DMS153 treated with DMSO at 0.1 percent for 48 hours (cell line): ENCODE results near the gene IFRD2.
"Not testable (repeated sequence)": the region's sequence is repeated elsewhere in the genome, so short reads cannot be mapped to it uniquely, and the experiment has no call there.

Experiments
- DNase-seq: peaks from one replicate; lab custom pipeline; 2025; ENCODE audit not compliant: unreplicated experiment; lab: John Stamatoyannopoulos, UW

Gene IFRD2

DNA sequence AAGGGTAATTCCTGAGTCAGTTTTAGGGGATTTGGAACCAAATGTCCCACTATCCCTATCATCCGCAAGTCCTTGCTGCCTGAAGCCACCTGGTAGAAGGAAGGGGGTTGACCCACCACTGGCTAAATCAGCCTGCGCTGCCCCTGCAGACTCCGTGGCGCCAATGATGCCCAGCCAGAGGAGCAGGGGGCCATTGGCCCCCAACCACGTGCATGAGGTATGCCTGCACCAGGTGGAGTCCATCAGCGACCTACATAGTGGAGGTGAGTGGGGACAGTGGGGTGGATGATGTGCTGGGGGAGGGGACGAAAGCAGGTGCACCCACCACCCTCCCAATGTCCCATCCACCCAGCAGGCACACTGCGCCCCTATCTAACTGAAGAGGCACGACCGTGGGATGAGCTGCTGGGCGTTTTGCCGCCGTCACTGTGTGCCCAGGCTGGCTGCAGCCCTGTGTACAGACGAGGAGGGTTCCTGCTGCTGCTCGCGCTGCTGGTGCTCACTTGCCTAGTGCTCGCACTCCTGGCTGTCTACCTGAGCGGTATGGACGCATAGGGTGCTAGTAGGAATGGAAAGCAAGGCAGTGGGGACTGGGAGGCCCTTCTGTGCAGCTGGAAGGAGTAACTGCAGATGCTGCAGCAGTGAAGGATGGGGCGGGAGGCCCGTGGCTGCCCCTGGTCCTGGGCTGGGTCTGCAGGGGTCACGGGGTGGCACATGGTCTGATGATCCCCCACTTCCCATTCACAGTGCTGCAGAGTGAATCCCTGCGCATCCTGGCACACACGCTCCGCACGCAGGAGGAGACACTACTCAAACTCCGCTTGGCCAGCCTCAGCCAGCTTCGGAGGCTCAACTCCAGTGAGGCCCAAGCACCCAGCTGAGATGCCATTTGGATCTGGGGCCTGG lies 5.7 kb downstream of the IFRD2 start:
- no peak for DNase-seq

DNA sequence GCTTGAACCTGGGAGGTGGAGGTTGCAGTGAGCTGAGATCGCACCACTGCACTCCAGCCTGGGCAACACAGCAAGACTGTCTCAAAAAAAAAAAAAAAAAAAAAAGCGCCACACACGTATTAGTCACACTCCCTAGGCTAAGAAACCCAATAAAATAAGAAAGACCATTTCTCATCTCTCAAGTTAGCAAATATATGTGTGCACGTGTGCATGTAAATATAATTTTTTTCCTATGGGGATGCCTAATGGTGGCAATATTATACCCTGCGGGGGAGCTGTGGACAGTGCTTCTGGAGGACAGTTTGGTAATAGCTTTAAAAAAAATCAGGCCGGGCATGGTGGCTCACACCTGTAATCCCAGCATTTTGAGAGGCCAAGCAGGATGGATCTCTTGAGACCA lies 8.1 kb downstream of the IFRD2 start:
- DNase-seq = not testable (repeated sequence)

DNA sequence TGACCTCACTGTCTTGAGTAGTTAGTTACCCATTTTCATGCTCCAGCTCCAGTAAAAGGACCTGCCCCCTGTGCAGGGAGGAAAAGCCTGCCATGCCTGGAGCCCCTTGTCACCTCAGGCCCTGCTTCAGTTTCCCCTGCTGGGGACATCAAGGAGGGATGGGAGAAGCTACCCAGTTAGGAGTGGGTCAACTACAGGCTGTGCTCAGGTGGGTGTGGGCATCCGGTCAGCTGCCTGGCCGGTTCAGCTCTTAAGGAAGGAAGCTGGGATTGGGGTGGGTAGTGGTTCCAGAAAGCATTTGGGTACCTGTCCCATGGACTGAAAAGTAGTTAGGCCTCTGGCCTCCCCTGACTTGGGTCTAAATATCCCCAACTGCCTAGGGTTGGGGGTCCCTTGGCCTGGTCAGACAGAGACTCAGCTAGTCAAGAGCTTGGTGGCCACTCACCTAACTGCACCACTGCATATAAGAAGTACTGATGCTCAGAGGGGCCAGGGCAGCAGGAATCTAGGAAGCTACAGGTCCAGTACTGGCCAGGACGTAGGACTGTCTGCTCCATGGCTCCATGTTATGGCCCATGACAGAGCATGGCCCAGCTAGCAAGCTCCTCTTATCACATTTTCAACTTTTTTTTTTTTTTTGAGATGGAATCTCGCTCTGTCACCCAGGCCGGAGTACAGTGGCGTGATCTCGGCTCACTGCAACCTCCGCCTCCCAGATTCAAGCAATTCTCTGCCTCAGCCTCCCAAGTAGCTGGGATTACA lies 12.8 kb downstream of the IFRD2 start:
- no peak for DNase-seq

DNA sequence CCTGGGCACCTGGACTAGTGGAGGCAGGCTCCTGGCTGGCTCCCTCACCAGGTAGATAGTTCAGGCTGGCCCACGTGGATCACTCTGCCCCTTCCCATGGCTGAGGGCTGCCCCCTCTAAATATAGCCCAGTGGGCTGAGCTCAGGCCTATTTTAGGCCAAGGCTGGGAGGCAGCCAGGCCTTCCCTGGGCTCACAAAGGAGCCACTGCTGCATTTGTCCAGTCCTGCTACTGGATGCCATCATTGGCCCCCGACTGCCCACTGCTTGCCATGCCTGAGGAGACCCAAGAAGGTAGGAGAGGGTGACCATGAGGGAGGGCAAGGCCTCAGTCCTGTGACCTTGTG lies 13.4 kb downstream of the IFRD2 start, which contains the start of gene LSMEM2:
Gene LSMEM2 (plus strand): TSS at position 208 of the 345 bp plus-strand sequence. CDS start 27 bp downstream, at position 235.
- DNase-seq = no peak

DNA sequence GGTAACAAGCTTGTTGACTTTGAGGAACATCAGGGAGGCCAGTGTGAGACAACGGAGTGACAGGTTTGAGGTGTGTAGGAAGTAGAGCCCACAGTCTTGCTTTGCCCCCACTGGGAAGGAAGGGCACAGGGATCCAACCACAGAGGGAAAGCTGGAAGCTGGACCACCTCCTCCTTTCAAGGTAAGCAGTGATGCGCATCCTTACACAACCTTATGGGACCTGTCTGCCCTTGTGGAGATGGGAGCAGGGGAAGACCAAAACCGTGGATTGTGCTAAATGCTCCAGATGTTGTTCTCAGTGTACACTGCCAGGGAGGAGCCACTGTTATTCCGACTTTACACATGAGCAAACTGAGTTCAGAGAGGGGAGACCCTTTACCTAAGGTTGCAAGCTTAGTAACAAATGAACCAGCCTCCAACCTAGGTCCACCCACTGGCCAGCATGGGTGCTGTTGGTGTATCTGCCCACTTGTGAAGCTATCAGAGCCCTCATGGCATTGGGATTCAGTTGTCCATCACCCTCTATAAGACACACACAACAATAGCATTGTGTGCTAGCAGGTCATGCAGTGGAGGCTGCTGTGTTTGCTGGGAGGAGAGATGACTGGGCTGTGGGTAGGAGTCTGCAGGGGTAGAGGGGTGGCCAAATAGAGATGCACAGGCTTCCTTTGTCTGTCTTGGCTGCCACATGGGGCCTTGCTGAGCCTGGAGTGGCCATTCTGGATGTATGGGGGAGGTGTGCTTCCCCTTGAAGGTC lies 13.9 kb downstream of the IFRD2 start:
- no peak for DNase-seq

DNA sequence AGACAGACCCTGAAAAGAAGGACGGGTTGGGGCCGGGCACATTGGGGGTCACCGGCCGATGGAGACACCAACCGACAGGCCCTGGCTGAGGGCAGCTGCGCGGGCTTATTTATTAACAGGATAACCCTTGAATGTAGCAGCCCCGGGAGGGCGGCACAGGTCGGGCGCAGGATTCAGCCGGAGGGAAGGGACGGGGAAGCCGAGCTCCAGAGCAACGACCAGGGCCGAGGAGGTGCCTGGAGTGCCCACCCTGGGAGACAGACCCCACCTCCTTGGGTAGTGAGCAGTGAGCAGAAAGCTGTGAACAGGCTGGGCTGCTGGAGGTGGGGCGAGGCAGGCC lies 15.5 kb downstream of the IFRD2 start:
- no peak for DNase-seq

DNA sequence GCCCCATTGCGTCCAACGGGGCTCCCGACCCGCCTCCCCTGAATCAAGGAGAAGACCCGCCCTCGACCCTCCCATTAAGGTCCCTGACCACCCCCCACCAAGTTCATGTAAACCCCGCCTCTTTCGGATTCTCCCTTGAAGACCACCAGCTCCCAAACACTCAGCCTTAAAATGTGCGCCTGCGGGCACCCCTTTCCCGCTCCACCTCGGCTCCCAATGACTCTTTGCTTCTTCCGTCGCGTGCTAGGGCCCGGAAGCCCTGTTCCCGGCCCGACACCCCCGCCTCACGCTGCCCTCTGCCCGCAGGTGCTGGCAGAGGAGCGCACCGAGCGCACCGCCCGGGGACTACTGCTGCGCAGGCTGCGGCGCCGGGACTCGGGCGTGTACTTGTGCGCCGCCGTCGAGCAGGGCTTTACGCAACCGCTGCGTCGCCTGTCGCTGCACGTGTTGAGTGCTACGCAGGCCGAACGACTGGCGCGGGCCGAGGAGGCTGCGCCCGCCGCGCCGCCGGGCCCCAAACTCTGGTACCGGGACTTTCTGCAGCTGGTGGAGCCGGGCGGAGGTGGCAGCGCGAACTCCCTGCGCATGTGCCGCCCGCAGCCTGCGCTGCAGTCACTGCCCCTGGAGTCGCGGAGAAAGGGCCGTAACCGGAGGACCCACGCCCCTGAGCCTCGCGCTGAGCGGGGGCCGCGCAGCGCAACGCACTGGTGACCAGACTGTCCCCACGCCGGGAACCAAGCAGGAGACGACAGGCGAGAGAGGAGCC lies 16.1 kb downstream of the IFRD2 start:
- no peak for DNase-seq

DNA sequence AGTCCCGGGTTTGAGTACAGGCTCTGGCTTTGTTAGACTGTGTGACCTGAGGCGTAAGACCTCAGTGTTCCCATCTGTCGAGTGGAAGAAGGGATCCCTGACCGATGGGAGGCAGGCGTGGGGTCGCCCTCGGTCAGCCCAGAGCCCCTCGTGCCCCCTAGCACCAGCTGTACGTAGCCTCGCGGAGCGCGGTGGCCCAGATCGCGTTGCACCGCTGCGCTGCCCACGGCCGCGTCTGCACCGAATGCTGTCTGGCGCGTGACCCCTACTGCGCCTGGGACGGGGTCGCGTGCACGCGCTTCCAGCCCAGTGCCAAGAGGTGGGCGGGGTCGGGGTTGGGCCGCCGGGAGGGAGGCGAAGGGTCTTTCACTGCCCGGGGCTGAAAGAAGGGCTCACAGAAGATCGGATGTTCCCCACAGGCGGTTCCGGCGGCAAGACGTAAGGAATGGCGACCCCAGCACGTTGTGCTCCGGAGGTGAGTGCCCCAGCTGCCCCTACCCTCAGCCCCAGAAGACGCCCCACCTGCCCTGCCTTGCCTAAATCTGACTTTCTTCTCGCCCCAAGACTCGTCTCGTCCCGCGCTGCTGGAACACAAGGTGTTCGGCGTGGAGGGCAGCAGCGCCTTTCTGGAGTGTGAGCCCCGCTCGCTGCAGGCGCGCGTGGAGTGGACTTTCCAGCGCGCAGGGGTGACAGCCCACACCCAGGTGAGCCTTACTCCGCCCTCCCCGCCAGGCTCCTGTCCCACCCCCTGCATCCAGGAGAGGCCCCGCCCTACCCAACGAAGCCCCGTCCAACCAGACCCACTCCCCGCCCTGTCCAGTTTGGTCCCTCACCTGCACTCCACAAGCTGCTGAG lies 16.9 kb downstream of the IFRD2 start:
- DNase-seq = no peak

DNA sequence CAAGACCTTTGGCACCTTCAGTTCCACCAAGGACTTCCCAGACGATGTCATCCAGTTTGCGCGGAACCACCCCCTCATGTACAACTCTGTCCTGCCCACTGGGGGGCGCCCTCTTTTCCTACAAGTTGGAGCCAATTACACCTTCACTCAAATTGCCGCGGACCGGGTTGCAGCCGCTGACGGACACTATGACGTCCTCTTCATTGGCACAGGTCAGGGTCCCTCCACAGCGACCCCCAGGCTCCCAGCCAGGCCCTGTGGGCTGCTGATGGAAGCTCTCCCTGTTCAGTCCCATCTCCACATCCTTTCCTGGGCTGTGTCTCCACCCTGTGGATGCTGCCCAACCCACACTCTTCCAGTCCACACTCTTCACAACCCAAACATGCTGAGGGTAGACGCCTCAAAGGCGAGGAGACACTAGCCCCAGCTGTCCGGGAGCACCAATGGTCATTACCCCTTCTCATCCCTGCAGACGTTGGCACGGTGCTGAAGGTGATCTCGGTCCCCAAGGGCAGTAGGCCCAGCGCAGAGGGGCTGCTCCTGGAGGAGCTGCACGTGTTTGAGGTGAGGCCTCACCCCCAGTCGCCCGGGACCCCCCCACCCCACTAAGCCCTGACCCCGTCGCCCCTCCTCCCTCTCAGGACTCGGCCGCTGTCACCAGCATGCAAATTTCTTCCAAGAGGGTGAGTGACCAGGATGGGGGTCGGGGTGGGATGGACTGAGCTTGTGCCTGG lies 17.7 kb downstream of the IFRD2 start:
- peak; percentile 0 for DNase-seq

DNA sequence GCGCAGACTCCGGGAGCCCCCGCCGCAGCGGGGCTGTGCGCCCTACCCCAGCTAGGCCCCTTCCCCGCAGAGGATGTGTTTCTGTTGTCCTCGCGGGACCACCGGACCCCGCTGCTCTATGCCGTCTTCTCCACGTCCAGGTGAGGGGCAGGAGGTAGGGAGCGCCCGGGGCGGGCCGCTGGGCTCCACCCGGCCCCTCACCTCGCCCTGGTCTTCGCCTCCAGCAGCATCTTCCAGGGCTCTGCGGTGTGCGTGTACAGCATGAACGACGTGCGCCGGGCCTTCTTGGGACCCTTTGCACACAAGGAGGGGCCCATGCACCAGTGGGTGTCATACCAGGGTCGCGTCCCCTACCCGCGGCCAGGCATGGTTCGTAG lies 18.6 kb downstream of the IFRD2 start:
- DNase-seq = no peak

DNA sequence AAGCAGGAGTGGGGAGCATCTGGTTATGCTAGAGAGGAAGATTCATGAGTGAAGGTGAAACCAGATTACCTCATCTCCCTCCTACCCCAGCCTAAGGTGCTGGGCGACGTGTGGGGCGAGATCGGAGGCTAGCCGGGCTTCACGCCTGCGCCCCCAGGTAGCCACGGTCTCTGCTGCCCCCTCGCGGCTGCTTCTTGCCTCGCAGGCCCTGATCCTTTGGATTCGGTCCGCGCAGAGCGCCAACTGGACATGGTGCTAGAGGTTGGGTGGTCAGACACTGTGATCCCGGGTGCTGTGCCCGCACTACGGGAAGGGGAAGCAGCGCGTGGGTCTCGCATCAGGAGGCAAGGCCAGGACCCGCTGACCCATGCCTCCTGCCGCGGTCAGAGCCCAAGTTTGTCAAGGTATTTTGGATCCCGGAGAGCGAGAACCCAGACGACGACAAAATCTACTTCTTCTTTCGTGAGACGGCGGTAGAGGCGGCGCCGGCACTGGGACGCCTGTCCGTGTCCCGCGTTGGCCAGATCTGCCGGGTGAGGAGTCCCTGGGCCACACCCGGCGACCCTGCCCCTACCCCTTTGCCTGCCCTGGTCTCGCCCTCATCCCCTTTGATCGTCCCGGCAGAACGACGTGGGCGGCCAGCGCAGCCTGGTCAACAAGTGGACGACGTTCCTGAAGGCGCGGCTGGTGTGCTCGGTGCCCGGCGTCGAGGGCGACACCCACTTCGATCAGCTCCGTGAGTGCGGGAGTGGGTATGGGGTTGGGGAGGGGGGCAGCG lies 19.1 kb downstream of the IFRD2 start:
- DNase-seq = peak; percentile 33

DNA sequence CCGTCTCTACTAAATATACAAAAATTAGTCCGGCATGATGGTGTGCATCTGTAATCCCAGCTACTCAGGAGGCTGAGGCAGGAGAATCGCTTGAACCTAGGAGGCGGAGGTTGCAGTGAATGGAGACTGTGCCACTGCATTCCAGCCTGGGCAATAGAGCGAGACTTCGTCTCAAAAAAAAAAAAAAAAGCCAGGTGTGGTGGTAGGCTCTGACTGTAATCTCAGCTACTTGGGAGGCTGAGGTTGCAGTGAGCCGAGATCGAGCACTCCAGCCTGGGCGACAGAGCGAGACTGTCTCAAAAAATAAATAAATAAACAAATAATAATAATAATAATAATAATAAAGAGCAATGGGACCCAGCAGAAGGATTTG lies 19.7 kb downstream of the IFRD2 start:
- DNase-seq = not testable (repeated sequence)

DNA sequence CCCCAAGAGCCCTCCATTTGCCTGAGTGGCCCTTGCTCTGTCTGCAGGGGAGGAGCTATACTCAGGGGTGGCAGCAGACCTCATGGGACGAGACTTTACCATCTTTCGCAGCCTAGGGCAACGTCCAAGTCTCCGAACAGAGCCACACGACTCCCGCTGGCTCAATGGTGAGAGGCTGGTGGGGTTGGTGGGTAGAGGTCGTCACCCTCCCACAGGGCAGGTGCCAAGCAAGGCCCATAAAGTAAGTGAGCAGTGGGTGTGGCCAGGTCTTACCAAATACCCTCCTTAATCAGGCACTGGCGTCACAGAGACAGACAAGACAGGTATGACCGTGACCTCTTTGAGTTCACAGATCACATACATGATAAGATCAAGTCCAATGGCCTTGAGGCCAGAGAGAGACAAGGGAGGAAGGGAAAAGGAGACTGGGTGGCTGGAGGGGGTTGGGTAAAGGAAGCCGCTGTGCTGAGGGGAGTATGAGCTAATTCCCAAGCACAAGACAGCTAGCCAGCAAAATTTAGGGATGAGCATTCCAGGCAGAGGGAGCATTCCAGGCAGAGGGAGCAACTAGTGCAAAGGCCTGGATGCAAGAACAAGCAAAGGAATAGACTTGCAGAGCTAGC lies 20.8 kb downstream of the IFRD2 start:
- DNase-seq = no peak

DNA sequence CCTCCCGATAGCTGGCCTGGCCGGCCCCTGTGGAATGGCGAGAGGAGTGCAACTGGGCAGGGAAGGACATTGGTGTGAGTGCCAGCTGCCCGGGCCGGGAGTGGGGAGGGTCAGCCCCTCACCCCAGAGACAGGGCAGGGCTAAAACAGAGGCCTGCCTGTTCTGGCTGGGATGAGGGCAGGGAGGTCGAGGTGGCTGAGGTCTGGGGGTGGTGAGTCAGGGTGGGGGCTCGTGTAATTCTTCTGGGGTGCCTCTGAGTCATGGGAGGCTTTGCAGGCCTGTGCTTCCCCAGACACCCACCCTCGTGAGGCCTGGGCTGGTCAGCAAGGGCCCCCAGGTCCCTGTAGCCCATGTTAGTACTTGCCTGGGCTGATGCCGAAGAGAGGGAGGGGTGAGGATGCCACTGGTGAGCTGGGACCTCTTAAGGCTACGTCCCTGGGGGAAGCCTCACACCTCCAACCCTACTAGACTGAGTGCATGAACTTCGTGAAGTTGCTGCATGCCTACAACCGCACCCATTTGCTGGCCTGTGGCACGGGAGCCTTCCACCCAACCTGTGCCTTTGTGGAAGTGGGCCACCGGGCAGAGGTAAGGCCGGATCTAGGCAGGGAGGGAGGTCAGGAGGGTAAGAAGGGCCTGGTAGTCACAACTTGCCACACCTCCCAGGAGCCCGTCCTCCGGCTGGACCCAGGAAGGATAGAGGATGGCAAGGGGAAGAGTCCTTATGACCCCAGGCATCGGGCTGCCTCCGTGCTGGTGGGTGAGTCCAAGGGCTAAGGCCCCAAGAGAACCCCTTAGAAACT lies 21.6 kb downstream of the IFRD2 start:
- no peak for DNase-seq

DNA sequence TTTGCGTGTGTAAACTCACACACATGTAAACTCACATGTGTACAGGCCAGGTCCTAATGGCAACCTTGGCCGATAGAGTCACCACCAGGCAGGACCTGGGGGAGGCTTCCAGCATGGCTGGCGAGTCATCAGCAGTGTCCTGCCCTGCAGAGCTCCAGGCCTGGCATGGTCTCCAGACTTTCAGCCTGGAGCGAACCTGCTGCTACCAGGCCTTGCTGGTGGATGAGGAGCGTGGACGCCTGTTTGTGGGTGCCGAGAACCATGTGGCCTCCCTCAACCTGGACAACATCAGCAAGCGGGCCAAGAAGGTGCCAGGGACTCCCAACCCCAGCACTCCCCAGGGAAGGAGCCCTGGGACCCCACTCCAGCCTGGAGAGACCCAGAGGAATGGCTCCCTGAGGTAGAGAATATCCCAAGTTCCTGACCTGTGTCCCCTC lies 22.2 kb downstream of the IFRD2 start:
- DNase-seq = no peak

DNA sequence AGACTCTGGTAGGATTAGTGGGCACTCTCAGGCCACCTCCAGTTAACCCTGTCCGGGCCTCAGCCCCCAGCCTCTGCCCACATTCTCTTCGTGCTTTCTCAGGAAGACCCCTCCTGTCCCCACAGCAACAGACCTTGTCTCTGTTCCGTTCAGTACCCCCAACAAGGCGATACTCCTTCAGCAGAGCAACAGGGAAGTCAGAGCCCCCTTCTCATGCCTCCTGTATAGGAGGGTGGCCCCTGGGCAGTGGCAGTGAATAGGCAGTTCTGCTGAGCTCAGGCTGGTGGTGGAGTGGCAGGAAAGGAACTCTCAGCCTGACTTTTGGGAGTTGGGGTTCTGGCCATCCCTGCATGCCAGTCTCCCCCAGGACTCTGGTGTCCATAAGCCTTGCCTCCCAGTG lies 22.8 kb downstream of the IFRD2 start:
- DNase-seq = no peak

DNA sequence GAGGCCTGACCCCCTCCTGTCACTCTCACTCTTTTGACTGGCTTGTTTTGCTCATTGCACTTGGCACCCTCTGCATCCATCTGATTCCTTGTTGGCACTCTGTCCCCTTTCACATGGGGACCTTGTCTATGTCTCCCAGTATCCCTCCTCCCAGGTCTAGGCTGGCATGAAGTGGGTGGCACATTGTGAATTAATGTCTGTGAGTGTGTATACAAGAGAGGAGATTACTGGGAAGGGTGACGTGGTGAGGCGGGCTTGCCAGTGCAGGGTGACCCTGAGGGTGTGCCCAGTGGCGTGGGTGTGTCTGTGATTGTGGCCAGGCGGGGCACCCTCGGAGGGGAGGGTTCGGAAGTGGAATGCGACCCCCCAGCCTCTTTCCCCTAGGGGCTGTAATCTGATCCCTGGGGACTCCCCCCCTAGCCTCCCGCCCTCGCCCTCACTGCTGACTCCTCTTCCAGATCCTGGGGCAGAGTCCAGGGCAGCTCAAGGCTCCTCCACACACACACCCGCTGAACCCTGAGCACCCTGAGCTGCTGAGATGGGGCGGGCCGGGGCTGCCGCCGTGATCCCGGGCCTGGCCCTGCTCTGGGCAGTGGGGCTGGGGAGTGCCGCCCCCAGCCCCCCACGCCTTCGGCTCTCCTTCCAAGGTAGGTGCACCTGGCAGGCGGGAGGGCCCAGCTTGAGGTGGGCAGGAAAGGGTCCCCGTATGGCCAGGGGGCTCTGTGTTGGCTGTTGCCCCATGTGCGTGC lies 23.4 kb downstream of the IFRD2 start, which contains the start of gene SEMA3B:
Gene SEMA3B (plus strand): TSS at position 445 of the 749 bp plus-strand sequence. CDS start 94 bp downstream, at position 539.
- DNase-seq = no peak
